NT2/D1 (cell line): ENCODE measurements around the gene C1RL.

ENCODE experiments used
- SUZ12 ChIP-seq: IDR thresholded peaks from 2 replicates; pipeline ENCODE4 v1.6.1; 2011; ENCODE audit not compliant: insufficient read length, insufficient read depth; ENCODE audit errors: extremely low read depth
- YY1 ChIP-seq: IDR thresholded peaks from 2 replicates; pipeline ENCODE4 v1.6.1; 2011; ENCODE audit not compliant: insufficient read length, insufficient read depth

DNA sequence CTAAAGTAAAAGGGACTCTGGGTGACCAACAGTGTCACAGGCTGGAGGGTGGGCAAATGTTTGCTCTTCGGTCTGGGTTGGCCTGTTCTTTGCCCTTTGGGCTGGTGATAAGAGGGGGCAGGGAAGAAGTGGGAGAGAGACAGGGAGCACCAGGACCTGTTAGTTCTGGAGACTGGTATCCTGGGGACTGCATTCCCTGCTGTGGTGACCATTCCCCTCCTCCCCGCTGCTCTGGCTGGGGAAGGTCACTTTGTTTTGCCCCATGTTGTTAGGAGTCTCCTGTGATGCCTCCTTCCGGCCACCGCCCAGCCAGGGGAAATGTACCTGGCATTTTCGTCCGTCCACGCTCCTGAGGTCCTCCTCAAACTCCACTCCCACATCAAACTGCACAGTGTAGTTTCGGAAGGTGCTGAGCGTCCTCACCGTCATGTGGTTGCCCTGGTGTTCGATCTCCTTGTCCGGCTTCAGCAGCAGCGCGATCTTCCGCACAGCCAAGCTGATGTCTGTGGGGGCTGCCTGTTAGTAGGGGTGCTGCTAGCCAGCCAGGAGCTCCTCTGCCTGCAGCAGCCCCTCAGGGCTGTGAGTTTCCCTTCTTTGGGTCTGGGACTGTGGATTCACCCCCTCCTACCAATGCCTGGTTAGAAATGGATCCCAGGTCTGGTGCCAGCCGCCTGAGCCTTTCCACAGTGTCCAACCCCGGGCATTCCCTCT, 19.1 kb upstream of the C1RL start:
- TF ChIP-seq SUZ12, result no peak
- TF ChIP-seq YY1, result no peak
